GM18873 (cell line): ENCODE data around the gene EIF4E1B.

ENCODE experiments used
- ATAC-seq: cut with Tn5 transposase; IDR thresholded peaks from one replicate; pipeline ENCODE4 v1.9.1; 2021; ENCODE audit warnings: mild to moderate bottlenecking, moderate library complexity, moderate number of reproducible peaks; ENCODE audit not compliant: unreplicated experiment, low FRiP score

The EIF4E1B gene

DNA sequence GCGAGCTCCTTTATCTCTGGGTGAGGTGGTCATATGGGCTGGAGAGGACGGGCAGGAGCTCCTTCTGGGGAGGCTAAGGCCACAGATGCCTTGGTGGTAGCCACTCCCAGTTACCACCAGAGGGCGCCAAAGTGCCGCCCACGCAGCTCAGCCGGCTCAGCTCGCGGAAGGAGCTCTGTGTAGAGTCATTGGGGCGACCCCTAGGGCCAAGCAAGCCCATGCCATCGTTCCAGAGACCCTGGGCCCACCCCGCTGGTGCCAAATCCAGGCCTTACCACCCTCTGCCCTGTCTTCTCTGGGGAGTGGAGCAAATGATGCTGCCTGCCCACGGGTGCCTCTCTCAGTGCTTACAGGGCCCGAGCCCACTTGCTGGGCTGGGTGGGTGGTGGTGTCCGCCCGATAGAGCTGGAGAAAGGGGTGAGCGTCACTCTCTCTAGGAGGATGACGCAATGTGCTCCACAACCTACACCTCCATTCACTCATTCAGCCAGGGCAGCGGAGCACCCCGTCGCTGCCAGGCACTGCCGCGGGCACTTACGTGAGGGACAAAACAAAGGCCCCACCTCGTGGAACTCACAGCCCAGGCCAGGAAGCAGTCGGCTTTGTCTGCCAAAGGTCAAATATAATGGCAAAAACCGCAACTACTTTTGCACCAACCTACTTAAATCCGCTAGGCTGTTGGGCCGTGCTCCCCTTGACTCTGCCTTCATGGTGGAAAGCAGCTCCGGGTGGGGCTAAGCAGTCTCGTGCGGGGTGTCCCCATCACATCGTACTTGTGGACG is 30.6 kb downstream of the EIF4E1B start:
- ATAC-seq, result no peak

DNA sequence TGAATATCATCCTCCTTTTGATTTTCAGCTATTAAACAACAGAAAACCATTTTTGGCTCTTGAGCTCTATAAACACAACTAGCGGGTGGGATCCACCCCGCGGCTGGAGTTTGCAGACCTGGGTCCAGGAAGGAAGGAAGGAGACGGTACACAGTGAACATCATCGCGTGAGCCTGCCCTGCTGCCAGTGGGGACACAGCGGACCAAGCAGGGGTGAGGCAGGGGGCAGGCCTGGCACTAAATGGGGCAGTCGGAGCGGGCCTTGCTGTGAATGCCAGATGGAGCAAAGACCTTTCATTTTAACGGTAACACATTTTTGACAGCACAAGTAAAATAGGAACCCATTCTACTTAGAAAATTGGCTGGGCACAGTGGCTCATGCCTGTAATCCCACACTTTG is 31.2 kb downstream of the EIF4E1B start:
- no peak for ATAC-seq

DNA sequence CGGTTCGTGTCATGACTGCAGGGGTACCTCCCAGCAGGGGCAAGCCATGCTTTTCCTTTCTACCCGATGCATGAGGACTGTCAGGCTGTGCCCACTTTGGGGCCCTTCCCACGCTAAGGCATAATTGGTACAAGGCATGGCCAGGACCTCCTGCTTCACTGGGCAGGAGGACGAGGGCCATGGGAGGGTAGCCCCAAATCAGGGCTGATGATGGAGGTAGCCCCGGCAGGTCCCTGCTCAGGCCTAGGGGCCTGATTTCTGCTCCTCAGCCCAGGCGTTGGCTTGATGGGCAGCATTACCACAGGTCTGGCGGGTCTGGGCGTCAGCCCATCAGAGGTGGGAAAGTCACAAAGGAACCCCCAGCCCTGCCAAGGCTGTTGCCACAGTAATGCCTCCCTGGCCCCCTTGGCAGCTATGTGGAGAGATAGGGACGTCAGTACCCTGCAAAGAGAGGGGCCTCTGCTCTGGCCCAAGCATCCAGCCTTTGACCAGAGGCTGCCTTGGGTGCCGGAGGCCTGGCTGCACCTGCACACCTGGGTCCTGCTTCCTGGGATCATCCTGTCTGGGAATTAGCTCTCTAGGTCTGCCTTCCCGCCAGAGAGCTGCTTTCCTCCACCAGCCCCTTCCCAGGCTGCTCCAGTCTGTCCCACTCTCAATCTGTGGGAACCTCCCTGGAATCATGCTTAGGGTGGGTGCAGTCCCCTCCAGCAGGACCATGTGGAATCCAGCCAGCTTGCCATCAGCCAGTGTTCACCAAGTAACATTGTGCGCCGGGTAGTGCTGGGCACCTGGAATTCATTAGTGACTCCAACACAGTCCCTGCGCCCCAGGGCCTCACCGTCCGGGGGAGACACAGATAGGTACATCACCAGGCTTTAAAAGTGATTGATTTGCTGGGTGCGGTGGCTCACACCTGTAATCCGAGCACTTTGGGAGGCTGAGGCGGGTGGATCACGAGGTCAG is 32.2 kb downstream of the EIF4E1B start:
- ATAC-seq, result no peak

DNA sequence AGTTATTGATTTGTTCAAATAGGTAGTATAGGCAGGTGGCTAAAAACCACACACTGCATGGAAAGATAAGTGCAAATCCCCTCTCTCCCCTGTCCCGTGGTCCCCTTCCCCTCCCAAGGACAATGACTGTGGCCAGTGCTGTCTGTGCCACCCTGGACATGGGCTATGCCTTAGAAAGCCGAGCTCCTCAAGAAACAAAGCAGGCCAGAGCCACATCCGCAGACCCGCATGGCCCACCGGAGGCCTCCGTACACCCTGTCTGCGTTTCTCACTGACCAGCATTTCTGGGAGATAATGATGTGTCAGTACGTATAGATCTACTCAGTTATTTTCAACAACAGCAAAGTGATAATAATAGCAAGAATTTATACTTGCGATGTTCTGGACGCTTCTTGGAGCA is 33.1 kb downstream of the EIF4E1B start:
- ATAC-seq, result no peak

DNA sequence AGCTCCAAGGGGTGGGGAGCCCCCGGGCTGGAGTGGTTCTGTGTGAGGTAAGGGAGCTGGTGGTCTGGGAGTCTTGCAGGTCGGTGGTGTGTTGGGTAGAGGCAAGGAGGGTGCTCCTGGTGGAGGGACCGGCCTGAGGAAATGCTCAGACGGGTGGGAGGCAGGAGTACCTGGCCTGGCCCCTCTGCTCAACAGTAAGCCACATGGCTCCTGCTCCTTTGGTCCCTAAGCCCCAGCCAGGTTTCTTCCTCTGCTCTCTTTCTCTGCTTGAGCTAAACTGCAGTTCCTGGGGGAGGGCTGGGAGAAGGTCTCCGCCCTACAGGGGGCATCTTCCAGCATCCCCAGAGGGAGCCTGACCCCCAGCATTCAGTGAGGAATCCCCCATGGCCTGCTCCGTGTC is 34.0 kb downstream of the EIF4E1B start:
- no peak for ATAC-seq

DNA sequence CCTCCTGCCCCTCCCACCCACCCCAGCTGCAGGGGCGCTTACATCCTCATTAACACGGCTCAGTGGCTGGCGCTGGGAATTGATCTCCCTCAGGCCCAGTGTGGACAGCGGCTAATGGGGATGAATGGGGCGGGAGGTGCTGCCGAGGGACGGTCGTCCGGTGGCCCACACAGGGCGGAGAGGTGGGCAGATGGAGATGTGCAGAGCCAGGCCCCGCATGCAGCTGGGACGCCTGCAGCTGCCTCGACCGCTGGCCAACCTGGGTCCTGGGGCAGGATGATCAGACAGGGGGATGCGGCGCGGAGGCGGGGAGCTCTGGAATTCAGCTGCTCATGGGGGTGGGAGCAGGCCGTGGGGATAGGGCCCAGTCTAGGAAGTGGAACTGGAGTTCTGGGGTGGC is 34.4 kb downstream of the EIF4E1B start:
- no peak for ATAC-seq

DNA sequence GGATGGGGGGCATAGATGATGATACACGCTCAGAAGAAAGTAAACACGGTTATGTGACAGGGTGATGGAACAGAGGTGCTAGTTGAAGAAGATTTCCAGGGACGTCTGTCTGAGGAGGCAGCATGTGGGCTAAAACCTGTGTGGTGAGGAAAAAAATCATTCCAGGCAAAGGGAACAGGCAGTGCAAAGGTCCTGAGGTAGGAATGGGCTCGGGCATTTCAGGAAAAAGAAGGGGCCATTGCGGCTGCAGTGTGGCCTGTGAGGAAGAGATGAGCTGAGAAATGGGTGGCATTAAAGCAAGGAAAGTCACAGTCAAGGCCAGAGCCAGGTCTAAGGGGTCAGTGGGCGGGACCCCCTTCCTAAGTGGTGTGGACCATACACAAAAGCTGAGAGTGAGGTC is 35.0 kb downstream of the EIF4E1B start:
- no peak for ATAC-seq

DNA sequence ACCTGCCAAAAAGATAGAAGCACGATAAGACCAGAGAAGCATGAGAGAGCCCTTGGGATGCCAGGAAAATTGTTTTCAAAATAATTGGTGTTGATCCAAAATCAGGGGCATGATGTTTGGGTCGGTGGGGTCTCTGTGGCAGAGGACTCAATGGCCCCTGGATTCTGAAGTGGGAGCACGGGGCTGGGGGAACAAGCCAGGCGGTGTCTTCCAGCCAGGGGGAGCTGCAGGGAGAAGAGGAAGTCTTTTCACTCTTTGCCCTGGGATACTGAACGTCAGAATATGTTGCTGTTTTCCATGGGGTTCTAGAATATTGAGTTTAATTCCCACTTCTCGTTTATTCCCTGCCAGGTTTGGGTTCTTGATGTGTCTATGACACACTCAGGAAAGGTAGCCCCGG is 37.2 kb downstream of the EIF4E1B start:
- ATAC-seq, result no peak

DNA sequence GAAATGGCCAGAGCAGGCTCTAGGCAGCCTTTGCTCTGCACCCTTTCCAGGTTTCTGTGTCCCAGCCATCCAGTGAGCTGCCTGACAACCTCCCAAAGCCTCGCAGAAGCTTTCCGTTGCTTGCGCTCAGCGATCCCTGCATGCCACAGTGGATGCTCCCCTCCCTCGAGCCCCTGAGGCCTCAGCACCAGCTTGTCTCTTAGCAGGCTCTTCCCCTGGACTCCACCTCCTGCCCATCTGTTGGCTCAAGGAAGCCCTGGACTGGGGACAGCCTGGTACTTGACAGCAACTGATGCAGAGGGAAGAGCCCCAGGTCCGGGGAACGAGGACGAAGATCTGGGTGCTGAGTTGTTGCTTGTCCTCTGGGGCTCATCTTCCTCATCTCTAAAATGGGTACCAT is 40.0 kb downstream of the EIF4E1B start:
- ATAC-seq, result no peak

DNA sequence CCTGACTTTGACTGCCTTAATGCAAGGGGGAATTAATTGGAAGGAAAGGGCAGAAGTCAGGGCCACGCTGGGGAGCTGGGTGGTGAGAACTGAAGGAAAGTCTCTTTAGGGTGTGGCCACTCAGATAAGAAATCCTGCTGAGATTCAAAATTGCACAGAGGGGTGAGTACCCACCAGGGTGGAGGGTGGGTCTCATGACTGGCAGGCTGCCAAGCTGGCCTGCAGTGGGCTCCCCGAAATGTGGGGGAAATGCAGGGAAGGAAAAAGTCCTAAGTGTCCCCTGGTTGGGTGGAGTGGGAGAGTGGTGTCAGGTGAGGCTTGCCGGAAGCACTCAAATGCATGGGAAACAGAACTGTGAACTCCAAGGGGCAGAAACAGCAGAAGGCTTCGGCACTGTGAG is 40.9 kb downstream of the EIF4E1B start:
- ATAC-seq, result no peak

DNA sequence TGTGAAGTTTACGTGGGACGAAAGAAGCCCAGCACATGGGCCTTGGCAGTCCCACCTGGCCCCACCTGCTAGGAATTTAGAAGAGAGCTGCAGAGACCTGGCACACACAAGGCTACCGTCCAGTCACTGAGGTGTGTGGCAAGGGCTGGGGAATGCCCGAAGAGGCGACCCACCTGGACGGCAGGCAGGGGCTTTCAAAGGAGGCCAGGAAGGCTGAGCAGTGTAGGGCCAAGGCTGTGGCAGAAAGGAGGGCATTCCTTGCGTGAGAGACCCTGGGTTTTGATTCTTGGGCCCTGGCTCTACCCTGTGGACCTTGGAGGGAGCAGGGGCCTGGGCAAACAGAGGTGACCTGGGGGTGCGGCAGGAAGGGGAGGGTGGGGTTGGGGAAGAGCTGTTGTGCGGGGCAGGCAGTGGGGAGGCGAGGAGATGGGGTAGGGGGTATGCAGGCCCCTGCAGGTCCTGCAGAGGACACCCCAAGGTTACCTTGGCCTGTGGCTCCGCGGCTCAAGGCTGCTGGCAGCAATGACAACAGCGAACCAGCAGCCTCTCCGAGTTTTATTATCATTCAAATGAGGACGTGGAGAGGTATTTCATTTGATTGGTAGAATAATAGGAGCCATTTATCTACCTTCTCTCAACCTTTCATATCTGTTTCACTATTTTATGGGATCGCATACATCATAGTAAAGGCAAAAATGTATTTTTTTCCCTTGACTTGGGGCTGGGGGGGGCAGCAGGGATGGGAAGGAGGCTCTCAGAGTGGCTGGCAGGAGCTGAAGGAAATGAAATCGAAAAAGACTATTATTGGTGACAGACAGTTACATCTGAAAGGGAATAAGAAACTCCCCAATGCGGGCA is 41.6 kb downstream of the EIF4E1B start:
- no peak for ATAC-seq

DNA sequence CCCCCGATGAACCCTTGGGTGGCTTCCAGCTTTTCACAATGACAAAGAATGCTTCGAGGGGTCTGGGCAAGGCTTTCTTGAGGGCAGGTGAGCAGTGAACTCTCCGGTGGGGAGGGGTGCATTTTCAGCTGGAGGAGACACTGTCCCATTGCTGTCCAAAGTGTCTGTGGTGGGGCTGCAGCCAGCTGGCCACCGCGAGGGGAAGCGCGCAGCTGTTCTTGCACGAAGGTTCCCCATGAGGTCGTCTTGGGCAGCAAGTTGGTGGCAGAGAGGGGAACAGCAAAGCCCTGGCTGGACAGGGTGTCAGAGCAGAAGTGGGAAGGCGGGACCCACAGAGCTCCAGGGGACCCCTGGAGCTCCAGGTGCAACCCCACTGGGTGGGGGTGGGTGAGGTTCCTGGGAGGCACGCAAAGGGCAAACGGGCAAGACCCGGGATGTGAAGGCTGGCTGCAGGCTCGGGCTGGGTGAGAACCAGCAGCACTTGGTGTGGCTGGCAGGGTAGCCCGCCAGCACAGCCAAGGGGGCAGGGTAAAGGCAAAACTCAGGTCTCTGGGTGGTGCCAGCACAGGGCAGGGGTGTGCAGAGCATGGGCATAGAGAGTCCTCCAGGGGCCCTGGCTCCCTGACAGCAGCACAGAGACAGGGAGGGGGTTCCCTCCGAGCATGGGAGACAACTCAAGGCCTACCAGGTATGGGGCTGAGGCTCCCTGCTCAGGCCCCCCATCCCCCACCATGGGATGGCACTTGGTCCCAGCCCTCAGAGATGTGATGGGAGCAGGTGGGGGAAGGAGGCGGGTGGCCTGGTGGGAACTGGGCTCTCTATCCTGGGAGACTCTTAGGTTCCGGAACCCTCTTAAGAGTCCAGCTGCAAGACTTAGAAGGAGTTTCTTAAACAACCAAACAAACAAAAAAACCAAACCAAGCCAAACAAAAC is 43.4 kb downstream of the EIF4E1B start:
- no peak for ATAC-seq

DNA sequence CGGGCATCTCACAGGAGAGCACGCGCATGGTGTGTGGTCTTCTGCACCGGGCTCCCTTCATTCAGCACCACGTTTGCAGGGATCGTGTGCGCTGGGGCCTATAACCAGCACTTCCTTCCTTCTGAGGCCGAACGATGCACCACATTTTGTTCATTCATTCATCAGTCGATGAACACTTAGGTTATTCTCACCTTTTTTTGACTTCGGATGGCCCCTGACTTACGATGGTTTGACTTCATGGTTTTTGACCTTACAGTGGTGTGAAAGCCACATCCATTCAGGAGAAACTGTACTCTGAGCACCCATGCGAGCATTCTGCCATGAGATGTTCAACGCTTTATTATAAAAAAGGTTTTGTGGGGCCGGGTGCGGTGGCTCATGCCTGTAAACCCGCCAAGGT is 44.3 kb downstream of the EIF4E1B start:
- no peak for ATAC-seq

DNA sequence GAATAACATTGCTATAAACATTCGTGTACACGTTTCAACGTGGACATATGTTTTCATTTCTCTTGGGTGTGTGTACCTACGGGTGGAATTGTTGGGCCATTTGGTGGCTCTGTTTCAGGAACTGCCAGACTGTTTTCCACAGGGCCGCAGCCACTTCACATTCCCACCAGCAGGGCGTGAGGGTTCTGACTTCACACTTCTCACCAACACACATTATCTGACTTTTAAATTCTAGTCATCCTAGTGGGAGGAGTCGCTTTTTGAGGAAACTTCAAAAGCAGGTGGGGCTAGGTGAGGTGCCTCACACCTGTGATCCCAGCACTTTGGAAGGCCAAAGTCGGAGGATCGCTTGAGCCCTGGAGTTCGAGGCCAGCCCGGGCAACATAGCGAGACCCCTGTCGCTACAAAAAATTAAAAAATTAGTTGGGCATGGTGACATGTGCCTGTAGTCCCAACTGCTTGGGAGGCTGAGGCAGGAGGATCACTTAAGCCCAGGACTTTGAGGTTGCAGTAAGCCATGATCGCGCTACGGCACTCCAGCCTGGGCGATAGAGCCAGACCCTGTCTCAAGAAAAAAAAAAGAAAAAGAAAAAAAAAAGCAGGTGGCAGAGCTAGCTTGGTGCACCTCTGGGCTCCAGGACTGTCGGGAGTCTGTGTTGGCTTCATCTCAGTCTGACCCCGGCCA is 45.3 kb downstream of the EIF4E1B start:
- no peak for ATAC-seq

DNA sequence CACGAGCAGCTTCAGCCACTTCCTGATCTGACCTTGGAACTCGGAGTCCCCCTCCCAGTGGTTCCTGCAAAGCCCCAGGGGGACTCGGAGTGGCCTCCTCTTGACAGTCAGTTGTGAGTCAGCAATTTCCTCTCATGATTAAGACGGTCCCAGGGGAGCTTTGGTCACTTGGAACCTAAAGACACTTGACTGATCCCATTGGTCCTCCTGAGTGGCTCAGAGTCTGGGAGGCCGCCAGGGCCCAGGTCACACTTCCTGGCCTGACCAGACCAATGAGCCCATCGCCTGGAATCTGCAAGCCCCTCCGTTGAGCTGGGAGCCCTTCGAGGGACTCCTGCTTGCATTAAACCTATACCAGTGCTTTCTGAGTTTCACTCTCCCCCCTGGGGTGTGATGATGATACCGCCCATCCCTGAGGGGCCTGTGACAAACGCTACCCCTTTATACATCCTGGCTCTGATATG is 45.9 kb downstream of the EIF4E1B start:
- peak; percentile 64 for ATAC-seq

DNA sequence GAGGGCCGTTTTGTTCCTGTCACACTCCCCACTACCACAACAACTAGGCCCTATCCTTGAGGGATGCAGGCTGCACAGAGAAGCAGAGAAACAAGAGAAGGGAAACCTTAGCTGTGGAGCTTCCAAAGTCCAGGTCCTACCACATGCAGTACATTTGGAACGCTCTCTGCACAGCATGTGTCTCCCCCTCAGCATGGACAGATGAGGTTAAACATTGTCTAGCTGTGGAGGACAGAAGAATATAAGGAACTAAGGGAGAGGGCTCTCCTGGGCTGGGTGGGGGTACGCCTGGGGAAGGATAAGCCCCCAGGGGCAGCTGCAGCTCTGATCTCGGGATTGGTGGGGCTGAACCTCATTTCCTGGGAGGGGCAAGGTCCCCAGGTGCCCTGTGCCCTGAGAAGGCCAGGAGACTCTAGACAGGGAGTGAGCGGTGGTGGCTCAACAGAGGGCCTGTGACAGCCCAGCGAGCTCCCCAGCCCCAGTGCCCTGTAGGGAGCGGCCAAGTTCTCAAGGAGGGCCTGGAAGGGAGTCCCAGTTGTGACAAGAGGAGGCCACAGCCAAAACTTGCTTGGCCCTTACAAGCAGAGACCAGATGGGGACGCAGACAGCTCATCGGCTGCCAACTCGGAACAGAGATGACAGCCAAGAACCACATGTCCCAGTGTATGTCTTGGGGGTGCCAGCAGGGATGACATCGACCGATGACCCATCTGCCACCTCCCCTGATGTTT is 46.9 kb downstream of the EIF4E1B start:
- ATAC-seq, result no peak

DNA sequence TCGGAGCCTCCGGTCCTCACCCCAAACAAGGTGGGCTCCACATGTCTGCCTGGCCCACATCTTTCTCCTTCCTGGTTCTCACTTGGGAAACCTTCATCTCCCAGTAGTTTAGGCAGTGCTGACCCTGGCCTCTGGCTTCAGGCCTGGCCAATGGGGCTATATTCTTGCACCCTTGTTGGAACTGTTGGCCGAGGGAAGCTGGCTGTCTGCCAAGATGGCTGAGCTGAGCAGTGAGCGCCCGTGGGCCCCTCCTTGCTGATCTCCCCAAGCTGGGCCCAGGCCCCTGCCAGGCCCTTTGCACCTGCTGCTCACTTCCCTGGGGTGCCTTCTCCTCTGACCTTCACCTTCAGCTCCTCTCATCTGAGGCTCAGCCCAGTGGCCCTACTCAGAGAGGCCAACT is 48.1 kb downstream of the EIF4E1B start:
- no peak for ATAC-seq
